Heart left ventricle (tissue), 16 donors: Measurements from ENCODE around the gene C8G. TPM values are rescaled to one million over a fixed set of nuclear protein-coding genes. Genes with fewer than 3 reads are reported as not detected.

Experiments used
- ATAC-seq, 4 donors: fragments of 200-7000 bp; cut with Tn5 transposase; one replicate each; pipeline ENCODE4 v1.9.1; 2020 to 2022; ENCODE audit warnings: moderate library complexity in 4 of 4, mild to moderate bottlenecking in 3 of 4, moderate number of reproducible peaks in 1 of 4
- DNase-seq, 5 donors: peaks; one replicate each; pipeline ENCODE4 v3.0.0-alpha.2; 2020
- H3K27ac ChIP-seq, 12 donors: fragments of 200-600 bp; sonication (generic) in 4 of 12; one replicate each; pipeline versions ENCODE4 v1.5.0 to v1.8.0; 2016 to 2022; ENCODE audit warnings: mild to moderate bottlenecking in 2 of 12
- H3K27me3 ChIP-seq, 9 donors: fragments of 200-600 bp; sonication (generic) in 2 of 9; one replicate each; pipeline versions ENCODE4 v1.5.1 to v1.8.0; 2016 to 2022; ENCODE audit warnings: mild to moderate bottlenecking in 3 of 9
- H3K36me3 ChIP-seq, 9 donors: fragments of 200-600 bp; sonication (generic) in 2 of 9; one replicate each; pipeline versions ENCODE4 v1.5.0 to v1.8.0; 2018 to 2022; ENCODE audit warnings: mild to moderate bottlenecking in 2 of 9
- H3K4me1 ChIP-seq, 12 donors: fragments of 200-600 bp; sonication (generic) in 4 of 12; one replicate each; pipeline versions ENCODE4 v1.5.0 to v1.8.0; 2016 to 2022; ENCODE audit warnings: mild to moderate bottlenecking in 3 of 12
- H3K4me3 ChIP-seq, 12 donors: fragments of 200-600 bp; sonication (generic) in 4 of 12; one replicate each; pipeline versions ENCODE4 v1.5.0 to v1.8.0; 2017 to 2022; ENCODE audit warnings: mild to moderate bottlenecking in 9 of 12, moderate library complexity in 4 of 12
- H3K9me3 ChIP-seq, 12 donors: fragments of 200-600 bp; sonication (generic) in 4 of 12; one replicate each; pipeline versions ENCODE4 v1.5.0 to v1.8.0; 2016 to 2022; ENCODE audit warnings: mild to moderate bottlenecking in 1 of 12
- POLR2A ChIP-seq, 2 donors: fragments of 450-650 bp; IDR thresholded peaks; one replicate each; pipeline ENCODE4 v1.6.1; 2017; ENCODE audit warnings: antibody characterized with exemption in 2 of 2, mild to moderate bottlenecking in 2 of 2, moderate library complexity in 2 of 2
- WGBS, 4 donors: extraction: QIAGEN DNeasy Blood & Tissue Kit in 2 of 4; methylation state at CpG; one replicate each; pipeline versions ENCODE4 v1.1.5 to v1.1.7; 2013 to 2018; 5-methylcytosine and 5-hydroxymethylcytosine counted together
- intact Hi-C, 10 donors: fragments of 100-400 bp; cut with DNase I; formaldehyde crosslinking; loops; one replicate each; pipeline versions ENCODE4 v1.11.1 to v1.14.2; 2022
- polyA plus RNA-seq, 2 donors: library from polyadenylated mRNA; stranded (reverse); fragments of 200-250 nt; gene quantifications; one replicate each; pipeline ENCODE4 v1.2.3, GENCODE V29; 2013
- total RNA-seq, 9 donors: library from RNA; depleted of rRNA in 2 of 9; stranded (reverse); fragments of >200 nt in 2 of 9; fragmentation: NEBNext Ultra II Directional in 3 of 9; extraction: Animal tissue kit (Norgen Biotek cat#: 25700) in 3 of 9; gene quantifications; one replicate each; pipeline versions ENCODE4 v1.1.0 to v1.2.4, GENCODE V29; 2016 to 2023
- TF ChIP-seq, protein P1 (sequence below), 12 donors: fragments of 200-600 bp; sonication (generic) in 4 of 12; IDR thresholded peaks; one replicate each; pipeline versions ENCODE4 v1.5.0 to v1.8.0; 2018 to 2022; ENCODE audit warnings: antibody characterized with exemption in 12 of 12, mild to moderate bottlenecking in 5 of 12
- donor health status: ischemic (EF 13 %, LVEDD 7.1; RV severe dilation, severe dysfunction).
- donor health status: healthy with polysubstance abuse.
- donor health status: DM: no; HTN: yes; CAD: no.
- donor health status: DM: no; HTN: no; CAD: no.
- donor health status: ischemic (EF 25% LVEDD 6.9; RV normal size, moderate dysfunction).
- donor health status: ischemic (EF 25% LVEDD 5.7; RV mildly dilated, moderate dysfunction).
- donor health status: healthy.
- donor health status: DM: yes; HTN: yes; CAD: no.
- donor health status: ischemic (EF 35%, LVEDD 5.7; RV mildly dilated, moderate dysfunction).
- donor health status: nonischemic (EF 11% LVEDD 7.7; RV severe dilation, severe dysfunction).
- donor health status: DM: yes; HTN: yes; CAD: no.
- donor health status: PGD.
- donor health status: ischemic (EF 29% LVEDD 5.4; RV normal size, mild dysfunction).
- donor health status: nonischemic (EF 23%, LVEDD 6.1; RV moderate dilation, normal function).

The C8G gene
- total and polyA plus RNA-seq, 11 donors, result 1.0 to 3.7 (median 1.5) TPM; not detected in 2

- peaks cover 0 to 20% (median 6%) of the 10 kb centered on the region in 9 donors for H3K36me3 ChIP-seq
- intact Hi-C loops, result loop anchor here in 2 of 10 donors (5.0 to 10.0 kb wide), 2 partner anchors 33 to 51 kb away; partner anchors contain the start of gene TRAF2 (in 1 of the 2)
- no peak for TF ChIP-seq POLR2A (IDR thresholded peaks at IDR 0.05)
- TF ChIP-seq, protein P1, sequence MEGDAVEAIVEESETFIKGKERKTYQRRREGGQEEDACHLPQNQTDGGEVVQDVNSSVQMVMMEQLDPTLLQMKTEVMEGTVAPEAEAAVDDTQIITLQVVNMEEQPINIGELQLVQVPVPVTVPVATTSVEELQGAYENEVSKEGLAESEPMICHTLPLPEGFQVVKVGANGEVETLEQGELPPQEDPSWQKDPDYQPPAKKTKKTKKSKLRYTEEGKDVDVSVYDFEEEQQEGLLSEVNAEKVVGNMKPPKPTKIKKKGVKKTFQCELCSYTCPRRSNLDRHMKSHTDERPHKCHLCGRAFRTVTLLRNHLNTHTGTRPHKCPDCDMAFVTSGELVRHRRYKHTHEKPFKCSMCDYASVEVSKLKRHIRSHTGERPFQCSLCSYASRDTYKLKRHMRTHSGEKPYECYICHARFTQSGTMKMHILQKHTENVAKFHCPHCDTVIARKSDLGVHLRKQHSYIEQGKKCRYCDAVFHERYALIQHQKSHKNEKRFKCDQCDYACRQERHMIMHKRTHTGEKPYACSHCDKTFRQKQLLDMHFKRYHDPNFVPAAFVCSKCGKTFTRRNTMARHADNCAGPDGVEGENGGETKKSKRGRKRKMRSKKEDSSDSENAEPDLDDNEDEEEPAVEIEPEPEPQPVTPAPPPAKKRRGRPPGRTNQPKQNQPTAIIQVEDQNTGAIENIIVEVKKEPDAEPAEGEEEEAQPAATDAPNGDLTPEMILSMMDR (IDR thresholded peaks at IDR 0.05), result no peak
- no peak overlapping the region for H3K27ac ChIP-seq
- H3K27me3 ChIP-seq, result no peaks in the 10 kb centered on the region
- ATAC-seq (no peak), DNase-seq (no peak)
- peaks cover 0 to 4% (median 0%) of the 10 kb centered on the region in 12 donors for H3K9me3 ChIP-seq
- 64 to 84% (median 78%) methylated on average over 3 of the region's 3 CpGs for WGBS, 4 donors
- H3K4me3 ChIP-seq, result no peak overlapping the region
- H3K4me1 ChIP-seq, result peaks cover 0 to 14% (median 9%) of the 10 kb centered on the region in 12 donors
Observed at GRCh38 chr9:136935651-136936050, 9.4 kb upstream of the C8G start.

- peaks cover 0 to 20% (median 12%) of the 10 kb centered on the region in 12 donors for H3K4me1 ChIP-seq
- DNase-seq (no peak), ATAC-seq (no peak)
- no peak for TF ChIP-seq POLR2A (IDR thresholded peaks at IDR 0.05)
- TF ChIP-seq, protein P1 (IDR thresholded peaks at IDR 0.05), result no peak
- no peak overlapping the region for H3K4me3 ChIP-seq
- H3K27me3 ChIP-seq, result no peaks in the 10 kb centered on the region
- H3K36me3 ChIP-seq, result peaks cover 3 to 31% (median 16%) of the 10 kb centered on the region in 9 donors
- intact Hi-C loops, result loop anchor here in 2 of 10 donors (5.0 to 10.0 kb wide), 2 partner anchors 34 to 52 kb away; partner anchors contain the start of gene TRAF2 (in 1 of the 2)
- WGBS, 4 donors, result 92 to 98% (median 93%) methylated on average over 7 to 8 of the region's 8 CpGs
- H3K9me3 ChIP-seq, result no peaks in the 10 kb centered on the region
- no peak overlapping the region for H3K27ac ChIP-seq
Observed at GRCh38 chr9:136936645-136937170, 8.3 kb upstream of the C8G start.

- 88 to 91% (median 89%) methylated on average over 12 to 15 of the region's 15 CpGs for WGBS, 4 donors
- H3K4me3 ChIP-seq, result no peak overlapping the region
- H3K9me3 ChIP-seq, result no peaks in the 10 kb centered on the region
- peaks cover 6 to 38% (median 23%) of the 10 kb centered on the region in 9 donors for H3K36me3 ChIP-seq
- H3K27ac ChIP-seq, result no peak overlapping the region
- intact Hi-C loops, result loop anchor here in 2 of 10 donors (5.0 to 10.0 kb wide), 2 partner anchors 35 to 53 kb away; partner anchors contain the start of gene TRAF2 (in 1 of the 2)
- TF ChIP-seq, protein P1 (IDR thresholded peaks at IDR 0.05), result no peak
- no peak for TF ChIP-seq POLR2A (IDR thresholded peaks at IDR 0.05)
- DNase-seq, result no peak
- peaks cover 3 to 25% (median 12%) of the 10 kb centered on the region in 12 donors for H3K4me1 ChIP-seq
- no peak for ATAC-seq
- no peaks in the 10 kb centered on the region for H3K27me3 ChIP-seq
Observed at GRCh38 chr9:136937186-136938001, 7.6 kb upstream of the C8G start.
